HPDE6-E6E7 (cell line): Measurements from ENCODE around the gene PHACTR2.
"Not testable (repeated sequence)": the region's sequence is repeated elsewhere in the genome, so short reads cannot be mapped to it uniquely, and the experiment has no call there.

ENCODE experiments used
- DNase-seq: peaks from one replicate; pipeline ENCODE4 v3.0.0; 2011; ENCODE audit warnings: missing footprints; ENCODE audit errors: extremely low spot score

PHACTR2 gene

GRCh38 chr6:143677891-143678791 lies at the start of gene PHACTR2:
Gene PHACTR2, plus strand, starts transcription at chr6:143677965. Its CDS starts 199 bp downstream, at chr6:143678164.
- peak; percentile 51 for DNase-seq

GRCh38 chr6:143629104-143630080 lies 48.4 kb upstream of the PHACTR2 start:
- no peak for DNase-seq

- not testable (repeated sequence) for DNase-seq
These were observed 46.6 kb upstream of the PHACTR2 start for GRCh38 chr6:143631196-143631595.

GRCh38 chr6:143632894-143633293 lies 44.9 kb upstream of the PHACTR2 start:
- DNase-seq, result no peak

GRCh38 chr6:143634486-143634885 lies 43.3 kb upstream of the PHACTR2 start:
- DNase-seq, result no peak

GRCh38 chr6:143637691-143638090 lies 40.1 kb upstream of the PHACTR2 start:
- no peak for DNase-seq

- DNase-seq, result no peak
These were observed 35.4 kb upstream of the PHACTR2 start for GRCh38 chr6:143642403-143642802.

- no peak for DNase-seq
These were observed 30.6 kb upstream of the PHACTR2 start for GRCh38 chr6:143647191-143647590.

GRCh38 chr6:143647732-143648131 lies 30.0 kb upstream of the PHACTR2 start:
- DNase-seq, result no peak

GRCh38 chr6:143649319-143649718 lies 28.4 kb upstream of the PHACTR2 start:
- not testable (repeated sequence) for DNase-seq

- DNase-seq, result not testable (repeated sequence)
These were observed 26.4 kb upstream of the PHACTR2 start for GRCh38 chr6:143651328-143651727.

- no peak for DNase-seq
These were observed 24.9 kb upstream of the PHACTR2 start for GRCh38 chr6:143652841-143653331.

GRCh38 chr6:143655541-143655940 lies 22.2 kb upstream of the PHACTR2 start:
- no peak for DNase-seq

- no peak for DNase-seq
These were observed 21.7 kb upstream of the PHACTR2 start for GRCh38 chr6:143656026-143656425.

GRCh38 chr6:143657809-143658208 lies 20.0 kb upstream of the PHACTR2 start:
- no peak for DNase-seq

- not testable (repeated sequence) for DNase-seq
These were observed 17.6 kb upstream of the PHACTR2 start for GRCh38 chr6:143660170-143660569.

- DNase-seq, result no peak
These were observed 13.6 kb upstream of the PHACTR2 start for GRCh38 chr6:143664171-143664570.

GRCh38 chr6:143666007-143666406 lies 11.8 kb upstream of the PHACTR2 start:
- DNase-seq, result not testable (repeated sequence)

GRCh38 chr6:143669483-143669882 lies 8.3 kb upstream of the PHACTR2 start:
- DNase-seq, result not testable (repeated sequence)

- peak; percentile 83 for DNase-seq
These were observed 4.1 kb upstream of the PHACTR2 start for GRCh38 chr6:143673669-143674068.

- no peak for DNase-seq
These were observed 3.0 kb upstream of the PHACTR2 start for GRCh38 chr6:143674483-143675381.
